Neural cell (in vitro differentiated cells): ENCODE measurements around the gene FAM8A1. TPM values are rescaled to one million over a fixed set of nuclear protein-coding genes. Genes with fewer than 3 reads are reported as not detected.

Source experiments
- H2AFZ ChIP-seq: fragments of 200-600, 300-800 bp; sonication (generic), shearing (Covaris generic); 2 replicates; pipeline ENCODE4 v1.6.0; 2014; ENCODE audit warnings: low read depth, mild to moderate bottlenecking, antibody characterized with exemption, low read length, moderate library complexity
- H3F3A ChIP-seq: fragments of 200-600 bp; shearing (Covaris generic); 2 replicates; pipeline ENCODE4 v1.6.1; 2016; ENCODE audit warnings: mild to moderate bottlenecking, moderate library complexity, mixed read lengths, antibody characterized with exemption, low read length; ENCODE audit not compliant: insufficient read depth, poor library complexity, severe bottlenecking
- H3K27ac ChIP-seq: fragments of 200-600, 300-800 bp; sonication (generic), shearing (Covaris generic); 2 replicates; pipeline ENCODE4 v1.5.1; 2014; ENCODE audit warnings: mild to moderate bottlenecking, low read length, moderate library complexity
- H3K27me3 ChIP-seq: fragments of 300-800, 200-600 bp; sonication (generic), shearing (Covaris generic); 2 replicates; pipeline ENCODE4 v1.6.0; 2014; ENCODE audit warnings: mild to moderate bottlenecking, low read depth, low read length, moderate library complexity; ENCODE audit not compliant: insufficient read depth
- H3K36me3 ChIP-seq: fragments of 300-800, 200-600 bp; sonication (generic), shearing (Covaris generic); 2 replicates; pipeline ENCODE4 v1.5.1; 2014; ENCODE audit warnings: mild to moderate bottlenecking, antibody characterized with exemption, low read length, moderate library complexity; ENCODE audit not compliant: insufficient read depth
- H3K4me2 ChIP-seq: fragments of 300-800, 200-600 bp; sonication (generic), shearing (Covaris generic); 2 replicates; pipeline ENCODE4 v1.6.0; 2014; ENCODE audit warnings: mild to moderate bottlenecking, low read length
- H3K4me3 ChIP-seq: fragments of 300-800, 200-600 bp; sonication (generic), shearing (Covaris generic); 2 replicates; pipeline ENCODE4 v1.5.1; 2014; ENCODE audit warnings: mild to moderate bottlenecking, low read length, moderate library complexity
- H3K79me2 ChIP-seq: fragments of 200-600 bp; shearing (Covaris generic); replicated peaks from 2 replicates; pipeline ENCODE4 v1.6.0; 2014; ENCODE audit warnings: mild to moderate bottlenecking, low read length, moderate library complexity; ENCODE audit not compliant: insufficient read depth
- H3K9ac ChIP-seq: fragments of 300-800, 200-600 bp; sonication (generic), shearing (Covaris generic); 2 replicates; pipeline ENCODE4 v1.6.1; 2016; ENCODE audit warnings: mild to moderate bottlenecking, low read length, mixed read lengths
- H3K9me2 ChIP-seq: fragments of 200-600 bp; shearing (Covaris generic); 2 replicates; pipeline ENCODE4 v1.6.1; 2016; ENCODE audit warnings: mild to moderate bottlenecking, low read length, mixed read lengths; ENCODE audit not compliant: insufficient read depth
- H3K9me3 ChIP-seq: fragments of 200-600, 300-800 bp; sonication (generic), shearing (Covaris generic); 2 replicates; pipeline ENCODE4 v1.6.1; 2016; ENCODE audit warnings: mild to moderate bottlenecking, mixed run types, low read length, moderate library complexity, mixed read lengths
- H4K20me1 ChIP-seq: fragments of 200-600 bp; shearing (Covaris generic); 2 replicates; pipeline ENCODE4 v1.6.1; 2016; ENCODE audit warnings: mild to moderate bottlenecking, mixed run types; ENCODE audit not compliant: insufficient read depth
- EP300 ChIP-seq: fragments of 450-650 bp; conservative IDR thresholded peaks from 2 replicates; pipeline ENCODE4 v1.6.1; 2014; ENCODE audit warnings: antibody characterized with exemption, mild to moderate bottlenecking, moderate library complexity; ENCODE audit not compliant: poor library complexity, severe bottlenecking
- EZH2 ChIP-seq: fragments of 200-600, 300-800 bp; shearing (Covaris generic), sonication (generic); IDR thresholded peaks from 2 replicates; pipeline ENCODE4 v1.6.1; 2014; ENCODE audit warnings: antibody characterized with exemption, low read length, borderline replicate concordance, mild to moderate bottlenecking; ENCODE audit not compliant: insufficient read depth, poor library complexity, severe bottlenecking
- MXI1 ChIP-seq: fragments of 450-650 bp; conservative IDR thresholded peaks from 2 replicates; pipeline ENCODE4 v1.6.1; 2014; ENCODE audit warnings: antibody characterized with exemption, mild to moderate bottlenecking; ENCODE audit not compliant: poor library complexity, severe bottlenecking
- POLR2AphosphoS5 ChIP-seq: IDR thresholded peaks from 2 replicates; pipeline ENCODE4 v1.6.1; 2012
- RAD21 ChIP-seq: fragments of 450-650 bp; conservative IDR thresholded peaks from 2 replicates; pipeline ENCODE4 v1.6.1; 2014; ENCODE audit warnings: antibody characterized with exemption, mild to moderate bottlenecking, moderate library complexity
- REST ChIP-seq: IDR thresholded peaks from 2 replicates; pipeline ENCODE4 v1.6.1; 2012; ENCODE audit warnings: borderline replicate concordance
- SMC3 ChIP-seq: fragments of 450-650 bp; conservative IDR thresholded peaks from 2 replicates; pipeline ENCODE4 v1.6.1; 2014; ENCODE audit warnings: antibody characterized with exemption, mild to moderate bottlenecking, moderate library complexity; ENCODE audit not compliant: poor library complexity
- TAF1 ChIP-seq: IDR thresholded peaks from 2 replicates; pipeline ENCODE4 v1.6.1; 2012; ENCODE audit warnings: low read depth
- polyA plus RNA-seq: library from polyadenylated mRNA; depleted of rRNA; stranded (reverse); fragments of >200 nt; gene quantifications from 2 replicates; pipeline ENCODE4 v1.2.3, GENCODE V29; 2014
- TF ChIP-seq, protein P1 (sequence below): fragments of 450-650 bp; IDR thresholded peaks from 2 replicates; pipeline ENCODE4 v1.5.1; 2014; ENCODE audit warnings: antibody characterized with exemption, mild to moderate bottlenecking, moderate library complexity; ENCODE audit not compliant: poor library complexity, severe bottlenecking

Gene FAM8A1
- polyA plus RNA-seq, 1 donor from 2014 or later: 48.0 TPM

GRCh38 chr6:17650656-17651309, 50.7 kb downstream of the FAM8A1 start:
- Histone ChIP-seq H3K9me2 (no peaks in the 10 kb centered on the region), H3K9me3 (no peaks in the 10 kb centered on the region), H2AFZ (no peak overlapping the region), H3K4me3 (no peak overlapping the region), H3K27me3 (no peaks in the 10 kb centered on the region), H3K9ac (no peak overlapping the region), H3K36me3 (no peaks in the 10 kb centered on the region), H4K20me1 (no peaks in the 10 kb centered on the region), H3K79me2 (no peaks in the 10 kb centered on the region), H3F3A (no peaks in the 10 kb centered on the region), H3K4me2 (no peak overlapping the region), H3K27ac (no peak overlapping the region)
- TF ChIP-seq MXI1 (no peak), TAF1 (no peak), EP300 (no peak), SMC3 (no peak)

- H3K9me3 ChIP-seq: no peaks in the 10 kb centered on the region
- no peaks in the 10 kb centered on the region for H3F3A ChIP-seq
- H3K9ac ChIP-seq: no peak overlapping the region
- H2AFZ ChIP-seq: no peak overlapping the region
- no peaks in the 10 kb centered on the region for H4K20me1 ChIP-seq
- no peak overlapping the region for H3K4me2 ChIP-seq
- H3K27ac ChIP-seq: no peak overlapping the region
- TF ChIP-seq TAF1 (no peak), REST (no peak), EZH2 (no peak), SMC3 (no peak), POLR2AphosphoS5 (no peak), EP300 (no peak), RAD21 (no peak), MXI1 (no peak)
- TF ChIP-seq, protein P1, sequence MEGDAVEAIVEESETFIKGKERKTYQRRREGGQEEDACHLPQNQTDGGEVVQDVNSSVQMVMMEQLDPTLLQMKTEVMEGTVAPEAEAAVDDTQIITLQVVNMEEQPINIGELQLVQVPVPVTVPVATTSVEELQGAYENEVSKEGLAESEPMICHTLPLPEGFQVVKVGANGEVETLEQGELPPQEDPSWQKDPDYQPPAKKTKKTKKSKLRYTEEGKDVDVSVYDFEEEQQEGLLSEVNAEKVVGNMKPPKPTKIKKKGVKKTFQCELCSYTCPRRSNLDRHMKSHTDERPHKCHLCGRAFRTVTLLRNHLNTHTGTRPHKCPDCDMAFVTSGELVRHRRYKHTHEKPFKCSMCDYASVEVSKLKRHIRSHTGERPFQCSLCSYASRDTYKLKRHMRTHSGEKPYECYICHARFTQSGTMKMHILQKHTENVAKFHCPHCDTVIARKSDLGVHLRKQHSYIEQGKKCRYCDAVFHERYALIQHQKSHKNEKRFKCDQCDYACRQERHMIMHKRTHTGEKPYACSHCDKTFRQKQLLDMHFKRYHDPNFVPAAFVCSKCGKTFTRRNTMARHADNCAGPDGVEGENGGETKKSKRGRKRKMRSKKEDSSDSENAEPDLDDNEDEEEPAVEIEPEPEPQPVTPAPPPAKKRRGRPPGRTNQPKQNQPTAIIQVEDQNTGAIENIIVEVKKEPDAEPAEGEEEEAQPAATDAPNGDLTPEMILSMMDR: no peak
- H3K36me3 ChIP-seq: no peaks in the 10 kb centered on the region
- no peak overlapping the region for H3K4me3 ChIP-seq
- H3K79me2 ChIP-seq: no peaks in the 10 kb centered on the region
- H3K9me2 ChIP-seq: no peaks in the 10 kb centered on the region
- H3K27me3 ChIP-seq: no peaks in the 10 kb centered on the region
Observed at GRCh38 chr6:17653198-17653882, 53.2 kb downstream of the FAM8A1 start.
